K562 (cell line): ENCODE results near the gene AJAP1. TPM values are rescaled to one million over a fixed set of nuclear protein-coding genes. Genes with fewer than 3 reads are reported as not detected.

Experiments used
- ATAC-seq: fragments of 200-7000 bp; cut with Tn5 transposase; 3 replicates; pipeline ENCODE4 v1.9.1; 2020; ENCODE audit warnings: moderate library complexity
- BruUV-seq: library from RNA; stranded (reverse); fragments of 400-500 nt; replicated peaks from 2 replicates; lab custom pipeline; 2021; lab: Mats Ljungman, UMichigan
- CTCF ChIA-PET: fragments of 300-600 bp; formaldehyde crosslinking; extraction: SDS; loops from one replicate; lab custom pipeline; 2021; ENCODE audit warnings: low intra/inter-chr PET ratio; lab: Yijun Ruan, JAX
- POLR2A ChIA-PET: fragments of 300-600, 350-650 bp; sonication (Branson Sonifier 250); formaldehyde crosslinking; extraction: SDS; loops from one replicate; lab custom pipeline; 2021; ENCODE audit warnings: antibody characterized with exemption, inconsistent platforms; lab: Yijun Ruan, JAX
- DNase-seq, 4 experiments: peaks; one replicate each; pipeline versions ENCODE4 v3.0.0 to v3.0.0-alpha.2; 2011 to 2018; ENCODE audit warnings: low spot score in 3 of 4, mixed read lengths in 3 of 4; ENCODE audit errors: extremely low read depth in 1 of 4
- FAIRE-seq: peaks from 2 replicates; lab custom pipeline; 2011; peaks lifted over from hg19 to GRCh38; lab: Jason Lieb, UNC
- H2AFZ ChIP-seq: 2 replicates; pipeline ENCODE4 v1.6.0; 2011; ENCODE audit warnings: low read depth, low read length, control low read depth, inconsistent platforms
- H3K27ac ChIP-seq: fragments of 200-600 bp; 3 replicates; pipeline ENCODE4 v1.8.0; 2011; ENCODE audit warnings: low read depth, mild to moderate bottlenecking, control low read depth, inconsistent platforms, low read length, moderate library complexity, mixed read lengths; ENCODE audit errors: extremely low read depth
- H3K27me3 ChIP-seq, 2 experiments: fragments of 300-600 bp in 1 of 2; 2 replicates in 1 of 2; 3 replicates in 1 of 2; pipeline versions ENCODE4 v1.6.0 to v1.8.0; 2011; ENCODE audit warnings: inconsistent platforms in 2 of 2, low read length in 2 of 2, mild to moderate bottlenecking in 1 of 2, mixed read lengths in 1 of 2, moderate library complexity in 1 of 2; ENCODE audit not compliant: control insufficient read depth in 2 of 2, insufficient read depth in 2 of 2
- H3K36me3 ChIP-seq: fragments of 300-600 bp; 3 replicates; pipeline ENCODE4 v1.8.0; 2011; ENCODE audit warnings: mild to moderate bottlenecking, low read length, inconsistent platforms; ENCODE audit not compliant: control insufficient read depth, insufficient read depth
- H3K4me1 ChIP-seq, 2 experiments: fragments of 200-600 bp in 1 of 2; replicated peaks in 1 of 2; 2 replicates in 1 of 2; 3 replicates in 1 of 2; pipeline versions ENCODE4 v1.5.1 to v1.8.0; 2011; ENCODE audit warnings: inconsistent platforms in 2 of 2, low read length in 2 of 2, mild to moderate bottlenecking in 1 of 2, mixed read lengths in 1 of 2, moderate library complexity in 1 of 2; ENCODE audit not compliant: control insufficient read depth in 2 of 2, insufficient read depth in 2 of 2
- H3K4me2 ChIP-seq: 2 replicates; pipeline ENCODE4 v1.6.1; 2011; ENCODE audit warnings: low read length, control low read depth, inconsistent platforms, mixed read lengths; ENCODE audit not compliant: insufficient read depth
- H3K4me3 ChIP-seq: fragments of 200-600 bp; sonication (generic), shearing (Covaris generic); 2 replicates; pipeline ENCODE4 v1.5.1; 2016; ENCODE audit warnings: control low read depth, inconsistent platforms
- H3K79me2 ChIP-seq: fragments of 200-600 bp; 3 replicates; pipeline ENCODE4 v1.8.0; 2011; ENCODE audit warnings: low read length, inconsistent platforms; ENCODE audit not compliant: control insufficient read depth, insufficient read depth
- H3K9ac ChIP-seq, 2 experiments: 2 replicates each; pipeline versions ENCODE4 v1.6.0 to v1.6.1; 2011; ENCODE audit warnings: low read depth in 2 of 2, low read length in 2 of 2, control low read depth in 1 of 2, inconsistent platforms in 1 of 2, mild to moderate bottlenecking in 1 of 2, mixed read lengths in 1 of 2; ENCODE audit not compliant: insufficient read depth in 1 of 2
- H3K9me1 ChIP-seq: one replicate; pipeline ENCODE4 v1.6.0; 2011; ENCODE audit warnings: inconsistent platforms, mild to moderate bottlenecking, low read length, moderate library complexity; ENCODE audit not compliant: control insufficient read depth, insufficient read depth
- H3K9me3 ChIP-seq: replicated peaks from 2 replicates; pipeline ENCODE4 v1.5.1; 2011; ENCODE audit warnings: low read depth, low read length, inconsistent platforms; ENCODE audit not compliant: control insufficient read depth, insufficient read depth
- H4K20me1 ChIP-seq: replicated peaks from 2 replicates; pipeline ENCODE4 v1.6.1; 2011; ENCODE audit warnings: low read length, inconsistent platforms, mixed read lengths; ENCODE audit not compliant: control insufficient read depth, insufficient read depth
- DMBX1 ChIP-seq: fragments of 250-450 bp; sonication (Bioruptor Pico); IDR thresholded peaks from 2 replicates; pipeline ENCODE4 v1.8.0; 2022; ENCODE audit warnings: inconsistent platforms, mild to moderate bottlenecking, moderate library complexity, borderline replicate concordance
- FOSL1 ChIP-seq: fragments of 200-800 bp; sonication (Bioruptor generic); conservative IDR thresholded peaks from 2 replicates; pipeline ENCODE4 v1.6.1; 2016; ENCODE audit warnings: missing genetic modification characterization, missing compliant biosample characterization
- FOXM1 ChIP-seq, 2 experiments: fragments of 450-650 bp in 1 of 2; sonication (generic) in 1 of 2; formaldehyde crosslinking in 1 of 2; IDR thresholded peaks; 2 replicates each; pipeline versions ENCODE4 v1.6.1 to v1.9.0; 2017 to 2022; ENCODE audit warnings: low read depth in 2 of 2, mild to moderate bottlenecking in 2 of 2, missing genetic modification reagents in 1 of 2, moderate library complexity in 1 of 2
- KDM1A ChIP-seq, 2 experiments: fragments of 450-650 bp; IDR thresholded peaks; 2 replicates each; pipeline ENCODE4 v1.6.1; 2016; ENCODE audit warnings: mild to moderate bottlenecking in 2 of 2
- MTF1 ChIP-seq: fragments of 250-450 bp; sonication (Bioruptor Pico); IDR thresholded peaks from 2 replicates; pipeline ENCODE4 v1.9.0; 2021; ENCODE audit warnings: moderate library complexity, mild to moderate bottlenecking, inconsistent platforms, borderline replicate concordance
- RAD51 ChIP-seq: fragments of 450-650 bp; IDR thresholded peaks from 2 replicates; pipeline ENCODE4 v1.7.1; 2016; ENCODE audit warnings: low read depth, mild to moderate bottlenecking, borderline replicate concordance
- RBM25 ChIP-seq: fragments of 200-400 bp; formaldehyde crosslinking; IDR thresholded peaks from 2 replicates; pipeline ENCODE4 v1.6.1; 2018; ENCODE audit warnings: low read length, low read depth, moderate library complexity; ENCODE audit not compliant: severe bottlenecking
- SMAD3 ChIP-seq: fragments of 450-650 bp; formaldehyde crosslinking; conservative IDR thresholded peaks from 2 replicates; pipeline ENCODE4 v1.4.0; 2020; ENCODE audit warnings: mild to moderate bottlenecking
- ZNF134 ChIP-seq: fragments of 250-450 bp; sonication (Bioruptor Pico); conservative IDR thresholded peaks from 2 replicates; pipeline ENCODE4 v1.4.0; 2020
- ZNF324 ChIP-seq: fragments of 250-450 bp; sonication (Bioruptor Pico); IDR thresholded peaks from 2 replicates; pipeline ENCODE4 v1.4.0; 2020; ENCODE audit warnings: mild to moderate bottlenecking
- WGBS: fragments of 100-300 bp; shearing (Covaris generic); methylation state at CpG from one replicate; pipeline ENCODE4 v1.1.6; 2016; ENCODE audit warnings: low coverage, mixed read lengths; ENCODE audit not compliant: insufficient coverage; ENCODE audit errors: missing lambda C conversion rate; 5-methylcytosine and 5-hydroxymethylcytosine counted together
- in situ Hi-C: fragments of 300-500 bp; cut with MboI; formaldehyde crosslinking; loops from 4 replicates; pipeline ENCODE4 v1.15.0; 2018; ENCODE audit warnings: inconsistent platforms, mixed read lengths
- intact Hi-C: fragments of 100-400 bp; cut with micrococcal nuclease; formaldehyde crosslinking; loops from 2 replicates; pipeline ENCODE4 v1.14.2; 2022
- polyA plus RNA-seq, 8 experiments: library from polyadenylated mRNA; depleted of rRNA in 4 of 8; stranded (reverse) in 5 of 8; unstranded in 3 of 8; fragments of >200 nt; fragmentation: Nextera tagmentation in 2 of 8; fragmentation: Illumina TruSeq in 1 of 8; extraction: Ambion mirVana in 2 of 8; extraction: Trizol in 1 of 8; gene quantifications; 2 replicates each; pipeline versions ENCODE4 v1.2.1 to v1.2.3, GENCODE V29; 2011 to 2014; ENCODE audit warnings: inconsistent platforms in 1 of 8, missing spikeins in 1 of 8
- total RNA-seq, 7 experiments: library from RNA; depleted of rRNA in 6 of 7; stranded (reverse); fragments of >200 nt in 6 of 7; fragmentation: Illumina TruSeq in 2 of 7; extraction: Trizol in 2 of 7; gene quantifications; 2 replicates each; pipeline versions ENCODE4 v1.2.1 to v1.2.3, GENCODE V29; 2011 to 2021; ENCODE audit warnings: low replicate concordance in 1 of 7

Gene AJAP1
- total and polyA plus RNA-seq, 9 of the 15 experiments (the other 6 are each of a cell fraction or from before 2014, with no cell fraction given) = not detected

- CTCF ChIA-PET = no interaction called here
- no TSS peak for BruUV-seq
- Histone ChIP-seq H3K9me3 (no peaks in the 10 kb centered on the region), H2AFZ (no peak overlapping the region), H3K4me2 (no peak overlapping the region), H3K79me2 (no peaks in the 10 kb centered on the region), H3K36me3 (no peaks in the 10 kb centered on the region), H3K9ac (no peak overlapping the region), H3K27me3 (peaks cover 6 to 13% of the 10 kb centered on the region in 2 experiments), H4K20me1 (no peaks in the 10 kb centered on the region), H3K9me1 (no peaks in the 10 kb centered on the region), H3K4me1 (no peaks in the 10 kb centered on the region), H3K4me3 (no peak overlapping the region), H3K27ac (no peak overlapping the region)
- intact Hi-C loops = no loop called here
- POLR2A ChIA-PET = no interaction called here
- DNase-seq (no peak), FAIRE-seq (no peak), ATAC-seq (no peak)
- WGBS = 4% methylated on average over 7 of the region's 7 CpGs
- in situ Hi-C loops = no loop called here
- no peak for TF ChIP-seq SMAD3 (CRISPR knock-in tag)
- TF ChIP-seq RBM25 = peak; percentile 50
- TF ChIP-seq MTF1 (CRISPR knock-in tag) = no peak
- no peak for TF ChIP-seq DMBX1
- TF ChIP-seq KDM1A (IDR thresholded peaks at IDR 0.05) = no peak
- no peak for TF ChIP-seq ZNF324 (CRISPR knock-in tag)
- no peak for TF ChIP-seq FOSL1 (tag)
- TF ChIP-seq RAD51 = no peak
- peak; percentile 99 for TF ChIP-seq ZNF134 (CRISPR knock-in tag)
- TF ChIP-seq FOXM1 (IDR thresholded peaks at IDR 0.05; ENCODE audit: low read depth) = 0 out of 2 replicates have a peak, but pooled peaks have one; percentile 29
- no peak for TF ChIP-seq FOXM1 (CRISPR knock-in tag; IDR thresholded peaks at IDR 0.05; ENCODE audit: low read depth)
Measured at GRCh38 chr1:4628992-4629391, 25.4 kb upstream of the AJAP1 start.
